Stimulated activated CD8-positive, alpha-beta memory T cell treated with anti-CD3 and anti-CD28 coated beads, Interleukin-2, amount 100 ng/mL, for 1 hour (primary cell): ENCODE data around the gene CLEC16A.

Experiments used
- DNase-seq, 2 donors: peaks; one replicate each; pipeline ENCODE4 v3.0.0-alpha.2; 2020; ENCODE audit warnings: low read depth in 2 of 2

Gene CLEC16A

DNA sequence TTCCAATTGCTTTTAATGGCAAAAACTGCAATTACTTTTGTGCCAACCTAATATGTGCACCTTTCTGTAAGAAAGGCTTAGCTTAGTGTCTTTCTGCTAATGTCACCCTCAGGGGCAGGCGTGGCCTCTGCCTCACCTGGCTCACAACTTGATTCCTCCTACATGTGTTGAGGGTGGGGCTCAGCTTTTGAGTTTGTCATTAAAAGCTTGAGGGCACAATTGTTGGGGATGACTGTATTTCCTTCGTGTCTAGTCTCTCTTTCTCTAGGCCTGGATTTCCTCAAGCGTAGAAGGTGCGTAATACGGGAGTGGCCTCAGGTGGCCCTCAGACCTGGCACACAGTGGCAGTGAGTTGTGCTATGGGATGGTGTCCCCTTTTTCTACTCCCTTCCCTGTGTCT, 94.4 kb downstream of the CLEC16A start:
- DNase-seq, result no peak

- DNase-seq, result no peak
Observed at GRCh38 chr16:11039726-11040125, 95.4 kb downstream of the CLEC16A start.

- no peak for DNase-seq
Observed at GRCh38 chr16:11042191-11042590, 97.8 kb downstream of the CLEC16A start.

DNA sequence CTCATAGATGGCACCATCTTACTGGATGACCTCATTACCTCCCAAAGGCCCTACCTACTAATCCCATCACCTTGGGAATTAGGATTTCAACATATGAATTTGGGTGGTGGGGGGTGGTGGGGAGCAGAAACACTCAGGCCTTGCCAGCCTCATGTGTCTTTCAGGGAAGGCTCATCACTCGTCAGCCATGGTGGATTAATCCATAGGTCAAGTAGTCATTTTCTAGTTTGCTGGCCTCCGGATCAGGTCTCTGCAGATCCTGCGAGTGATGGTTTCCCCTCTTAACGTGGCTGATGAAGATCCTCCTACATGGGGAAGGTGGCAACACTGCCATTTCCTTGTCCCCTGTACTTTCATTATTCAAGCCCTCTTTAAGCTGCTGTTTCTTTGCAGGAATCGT, 101.1 kb downstream of the CLEC16A start:
- no peak for DNase-seq

- DNase-seq, result no peak
Observed at GRCh38 chr16:11045846-11046245, 101.5 kb downstream of the CLEC16A start.

DNA sequence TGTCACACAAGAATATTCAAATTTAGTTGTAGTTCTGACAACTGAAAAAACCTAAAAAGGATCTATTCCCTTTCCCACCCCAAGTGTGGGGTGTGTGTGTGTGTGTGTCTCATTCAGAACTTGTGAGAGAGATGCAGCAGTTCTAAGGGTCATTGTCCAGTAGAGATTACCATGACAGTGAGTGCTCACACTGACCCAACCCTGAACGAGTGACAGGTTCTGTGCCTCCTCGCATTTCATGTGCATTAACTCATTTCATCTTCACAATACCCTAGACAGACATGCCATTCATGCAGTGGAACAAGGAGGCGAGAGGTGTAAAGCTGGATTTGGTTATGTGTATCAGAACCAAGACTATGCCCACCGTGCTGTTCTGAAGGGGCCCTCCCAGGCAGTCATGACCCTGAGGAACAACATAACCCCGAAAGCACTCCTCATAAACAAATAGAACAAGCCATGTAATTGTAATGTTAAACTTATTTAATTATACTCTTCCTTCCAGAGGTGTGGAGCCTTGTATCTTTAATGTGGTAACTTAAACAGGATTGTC, 102.1 kb downstream of the CLEC16A start:
- DNase-seq, result no peak

- no peak for DNase-seq
Observed at GRCh38 chr16:11047057-11047456, 102.7 kb downstream of the CLEC16A start.

GRCh38 chr16:11047939-11048800, 103.8 kb downstream of the CLEC16A start:
- no peak for DNase-seq

GRCh38 chr16:11049396-11050059, 105.2 kb downstream of the CLEC16A start:
- DNase-seq, result no peak

DNA sequence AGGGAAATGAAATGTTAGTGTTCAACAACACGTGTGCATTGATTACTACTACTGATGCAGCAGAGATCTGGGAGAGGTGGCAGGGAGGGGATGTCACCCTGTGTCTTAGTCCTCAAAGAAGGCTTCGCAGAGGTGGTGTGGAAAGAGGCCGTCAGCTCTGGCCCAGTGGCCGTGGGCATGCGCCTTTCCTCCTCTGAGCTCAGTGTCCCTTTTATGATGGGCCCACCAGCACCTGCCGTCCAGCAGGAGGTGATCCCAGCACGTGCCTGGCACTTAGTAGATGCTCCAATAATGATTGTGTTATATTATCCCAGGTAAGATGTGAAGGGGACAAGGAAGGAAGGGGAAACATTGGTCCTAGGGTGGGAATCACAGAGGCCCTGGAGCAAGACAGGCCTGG, 106.2 kb downstream of the CLEC16A start:
- no peak for DNase-seq

GRCh38 chr16:11050944-11051343, 106.6 kb downstream of the CLEC16A start:
- no peak for DNase-seq

DNA sequence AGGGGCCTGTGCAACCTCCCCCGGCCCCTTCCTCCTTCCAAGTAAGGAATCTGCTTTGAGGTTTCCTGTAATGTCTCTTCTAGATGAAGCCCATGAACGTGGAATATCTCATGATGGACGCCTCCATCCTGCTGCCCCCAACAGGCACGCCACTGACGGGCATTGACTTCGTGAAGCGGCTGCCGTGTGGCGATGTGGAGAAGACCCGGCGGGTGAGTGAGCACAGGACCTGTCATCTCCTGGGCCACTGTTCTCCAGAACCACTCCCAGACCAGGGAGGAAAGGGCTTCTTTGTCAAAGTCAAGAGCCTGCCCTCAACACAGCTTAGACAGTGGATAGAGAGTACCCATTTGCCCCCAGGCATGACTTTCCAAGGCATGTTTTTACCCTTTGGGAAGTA, 107.1 kb downstream of the CLEC16A start:
- no peak for DNase-seq

DNA sequence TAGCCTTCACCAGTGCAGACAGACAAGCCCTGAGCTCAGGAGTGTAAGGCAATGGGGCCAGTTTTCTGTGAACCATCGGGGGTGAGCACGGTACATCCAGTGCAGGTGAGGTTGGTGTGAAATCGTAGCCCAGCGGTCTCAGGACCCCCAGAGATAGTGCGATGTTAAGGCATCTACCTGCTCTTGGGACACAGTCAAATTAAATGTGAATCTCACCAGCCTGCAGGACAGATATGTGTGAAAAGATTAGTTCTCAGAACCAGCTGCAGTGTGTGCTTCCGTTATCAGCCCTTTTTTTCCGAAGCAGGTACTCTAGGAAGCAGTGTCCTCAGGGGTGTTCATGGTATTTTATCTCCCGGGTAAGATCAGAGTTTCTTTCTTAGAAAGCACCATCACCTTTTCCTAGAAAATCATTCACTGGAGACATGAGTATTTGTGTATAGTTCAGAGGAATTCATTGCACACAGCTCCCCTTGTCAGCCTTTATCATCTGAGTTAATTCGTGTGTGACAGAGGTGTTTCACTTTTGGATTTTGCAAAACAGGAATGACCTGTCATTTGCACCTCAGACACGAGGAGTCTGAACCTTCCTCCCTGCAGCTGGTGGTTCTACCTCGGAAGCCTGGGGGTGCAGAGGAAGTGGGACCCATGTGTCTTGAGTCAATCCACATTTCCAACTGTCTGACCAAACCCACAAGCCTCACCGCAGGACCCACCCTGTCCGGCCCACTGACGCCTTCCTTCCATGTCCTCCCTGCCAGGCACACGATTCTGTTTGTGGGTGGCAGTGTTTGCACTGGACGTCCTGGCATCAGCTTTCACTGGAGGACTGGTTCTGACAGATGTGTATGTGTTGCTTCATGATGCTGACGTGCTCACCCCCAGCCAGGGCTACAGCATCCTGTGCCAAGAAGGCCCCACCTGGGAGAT, 107.8 kb downstream of the CLEC16A start:
- DNase-seq, result peak; percentile 3 to 13

GRCh38 chr16:11053916-11054460, 109.6 kb downstream of the CLEC16A start:
- DNase-seq, result no peak

- DNase-seq, result no peak
Observed at GRCh38 chr16:11056090-11056992, 112.0 kb downstream of the CLEC16A start.

DNA sequence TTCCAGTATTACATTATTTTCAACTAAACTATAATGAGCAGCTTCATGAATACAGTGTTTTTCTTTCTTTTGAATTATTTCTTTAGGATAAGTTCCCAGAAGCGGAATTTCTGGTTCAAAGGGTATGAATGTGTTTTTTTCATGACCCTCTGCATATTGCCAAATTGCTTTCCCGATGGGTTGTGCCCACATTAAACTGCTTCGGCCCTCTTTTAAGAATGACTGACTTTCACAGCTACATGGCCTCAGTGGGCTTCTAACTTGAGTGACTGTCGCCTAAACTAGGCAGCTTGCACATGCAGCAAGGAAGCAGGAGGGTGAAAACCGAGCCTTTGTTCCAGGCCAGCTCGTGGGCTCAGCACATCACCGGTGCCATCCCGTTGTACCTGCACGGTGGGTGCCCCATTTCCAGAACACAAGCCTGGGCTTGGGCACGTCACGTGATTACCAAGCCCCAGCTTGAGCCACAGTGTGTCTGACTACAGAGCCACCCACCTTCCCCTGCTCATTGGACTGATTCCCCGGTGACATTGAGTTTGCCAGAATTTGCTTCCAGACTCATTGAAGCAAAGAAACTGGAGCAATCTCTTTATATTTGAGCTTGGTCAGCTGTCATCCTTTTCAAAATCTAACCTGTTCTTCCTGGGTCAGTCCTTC, 112.8 kb downstream of the CLEC16A start:
- DNase-seq, result no peak

DNA sequence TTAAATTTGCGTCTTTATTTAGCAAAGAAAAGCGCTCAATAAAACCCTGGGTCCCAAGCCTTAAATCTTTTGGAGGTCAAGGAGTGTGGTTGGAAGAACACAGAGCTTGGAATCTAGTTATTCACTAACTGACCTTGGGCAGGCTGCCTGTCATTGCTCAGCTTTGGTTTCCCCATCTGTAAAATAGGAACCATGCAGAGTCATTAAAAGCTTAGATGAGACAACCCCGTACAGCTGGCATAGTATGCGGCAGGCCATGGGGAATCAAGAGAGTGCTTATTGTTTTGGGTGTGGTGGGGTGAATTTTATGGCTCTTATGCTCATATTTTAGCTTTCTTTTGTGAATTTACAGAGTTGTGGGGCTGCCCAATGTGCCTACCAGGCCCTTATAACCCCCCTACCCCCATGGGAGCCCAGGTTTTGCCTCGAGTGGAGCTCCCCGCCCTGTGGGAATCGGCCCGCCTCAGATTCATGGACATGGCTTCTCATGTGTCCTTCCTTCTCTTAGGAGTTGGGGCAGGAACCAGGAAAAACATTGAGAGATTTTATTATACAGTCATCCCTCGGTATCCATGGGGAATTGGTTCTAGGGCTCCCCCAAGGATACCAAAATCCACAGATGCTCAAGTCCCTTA, 113.5 kb downstream of the CLEC16A start:
- DNase-seq, result no peak

DNA sequence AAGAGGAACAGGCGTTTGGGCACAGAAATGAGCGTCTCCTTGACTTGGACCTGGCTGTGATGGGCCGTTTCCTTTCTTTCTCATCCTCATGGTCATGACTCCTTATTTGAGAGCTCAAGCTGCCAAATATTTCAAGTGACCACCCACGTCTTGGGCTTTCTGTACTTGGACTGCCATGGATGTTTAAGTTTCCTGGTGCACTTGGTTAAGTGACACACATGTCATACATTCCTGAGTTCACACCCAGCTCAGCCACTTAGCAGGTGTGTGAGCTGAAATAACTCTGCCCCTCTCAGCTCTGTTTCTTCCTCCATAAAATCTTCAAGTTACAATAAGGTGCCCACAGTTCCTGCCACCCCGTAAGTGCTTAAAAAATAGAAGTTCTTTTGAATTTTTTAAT, 114.5 kb downstream of the CLEC16A start:
- no peak for DNase-seq

GRCh38 chr16:11059588-11059987, 115.2 kb downstream of the CLEC16A start:
- no peak for DNase-seq

GRCh38 chr16:11060364-11060763, 116.0 kb downstream of the CLEC16A start:
- DNase-seq, result no peak
